ENCODE measurements around the gene NECTIN1.

NECTIN1 gene

GRCh38 chr11:119668676-119669075, 60.3 kb downstream of the NECTIN1 start:
- peak; percentile 90 for DNase-seq

GRCh38 chr11:119666463-119667131, 62.4 kb downstream of the NECTIN1 start:
- DNase-seq = peak; percentile 53

- DNase-seq = no peak
Observed at GRCh38 chr11:119666061-119666460, 62.9 kb downstream of the NECTIN1 start.

GRCh38 chr11:119664701-119665420, 64.1 kb downstream of the NECTIN1 start:
- no peak for DNase-seq

- DNase-seq = peak; percentile 63
Observed at GRCh38 chr11:119664063-119664572, 64.9 kb downstream of the NECTIN1 start.

- no peak for DNase-seq
Observed at GRCh38 chr11:119663279-119663678, 65.7 kb downstream of the NECTIN1 start.

GRCh38 chr11:119661226-119661625, 67.8 kb downstream of the NECTIN1 start:
- no peak for DNase-seq

- DNase-seq = no peak
Observed at GRCh38 chr11:119659971-119660723, 68.9 kb downstream of the NECTIN1 start.

GRCh38 chr11:119652907-119653659, 75.9 kb downstream of the NECTIN1 start:
- no peak for DNase-seq

- no peak for DNase-seq
Observed at GRCh38 chr11:119651802-119652584, 77.0 kb downstream of the NECTIN1 start.

- no peak for DNase-seq
Observed at GRCh38 chr11:119650251-119650650, 78.7 kb downstream of the NECTIN1 start.

- DNase-seq = no peak
Observed at GRCh38 chr11:119647254-119647653, 81.7 kb downstream of the NECTIN1 start.

- no peak for DNase-seq
Observed at GRCh38 chr11:119645018-119645417, 84.0 kb downstream of the NECTIN1 start.

GRCh38 chr11:119644502-119644901, 84.5 kb downstream of the NECTIN1 start:
- no peak for DNase-seq

GRCh38 chr11:119643876-119644225, 85.1 kb downstream of the NECTIN1 start:
- no peak for DNase-seq

GRCh38 chr11:119643212-119643875, 85.7 kb downstream of the NECTIN1 start:
- no peak for DNase-seq

GRCh38 chr11:119641983-119642745, 86.8 kb downstream of the NECTIN1 start:
- peak; percentile 34 for DNase-seq

GRCh38 chr11:119640541-119640940, 88.5 kb downstream of the NECTIN1 start:
- no peak for DNase-seq

GRCh38 chr11:119639642-119640205, 89.3 kb downstream of the NECTIN1 start:
- DNase-seq = no peak

GRCh38 chr11:119638851-119639250, 90.1 kb downstream of the NECTIN1 start:
- no peak for DNase-seq
